Fibroblast of villous mesenchyme (primary cell): Measurements from ENCODE around the gene MBOAT1. TPM values are rescaled to one million over a fixed set of nuclear protein-coding genes. Genes with fewer than 3 reads are reported as not detected.

Source experiments
- DNase-seq: peaks from one replicate; pipeline ENCODE4 v3.0.0-alpha.2; 2010; ENCODE audit warnings: low read depth
- H3K4me3 ChIP-seq: 2 replicates; pipeline ENCODE4 v1.5.1; 2011; ENCODE audit warnings: low read depth, mild to moderate bottlenecking, low read length
- total RNA-seq: library from RNA; depleted of rRNA; stranded (reverse); fragments of >200 nt; gene quantifications from 2 replicates; pipeline ENCODE4 v1.2.3, GENCODE V29; 2012
- TF ChIP-seq, protein P1 (sequence below): IDR thresholded peaks from 2 replicates; pipeline ENCODE4 v1.5.1; 2012; ENCODE audit warnings: low read depth, mild to moderate bottlenecking, low read length; ENCODE audit not compliant: insufficient read depth

Gene MBOAT1
- total RNA-seq, 1 donor, result 22.9 TPM

DNA sequence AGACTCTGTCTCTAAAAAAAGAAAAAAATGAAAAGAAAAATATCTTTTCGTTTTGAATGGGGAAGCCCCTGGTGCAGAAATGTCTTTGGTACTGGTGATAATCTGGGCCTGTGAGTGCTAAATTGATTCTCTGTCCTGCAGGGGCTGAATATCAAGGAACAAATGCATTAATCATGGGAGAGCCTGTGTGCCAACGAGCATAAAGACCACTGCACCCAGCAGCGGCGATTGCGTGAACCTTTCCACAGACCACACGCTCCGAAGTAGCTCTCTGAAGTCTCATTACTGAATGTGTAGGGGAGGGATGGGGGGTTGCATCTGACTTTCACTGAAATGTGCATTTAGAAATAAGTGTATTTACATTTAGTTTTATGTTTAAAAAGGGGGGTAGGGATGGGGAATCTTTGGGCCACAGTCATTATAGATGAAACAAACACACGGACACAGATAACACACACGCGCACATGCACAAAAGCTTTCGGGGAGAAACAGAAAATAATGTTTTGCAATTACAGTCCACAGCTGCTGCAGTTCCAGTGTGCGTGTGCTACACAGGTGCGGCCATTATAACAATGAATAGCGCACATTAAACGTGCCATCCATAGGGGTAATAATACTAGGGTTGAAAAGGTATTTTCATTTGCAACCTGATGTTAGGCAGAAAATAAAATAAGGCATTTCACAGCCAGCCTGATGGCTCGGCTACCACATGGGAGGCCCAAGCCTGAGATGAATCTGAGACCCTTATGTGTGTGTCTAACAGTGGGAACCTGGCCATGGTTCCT, 154.0 kb downstream of the MBOAT1 start:
- TF ChIP-seq, protein P1, sequence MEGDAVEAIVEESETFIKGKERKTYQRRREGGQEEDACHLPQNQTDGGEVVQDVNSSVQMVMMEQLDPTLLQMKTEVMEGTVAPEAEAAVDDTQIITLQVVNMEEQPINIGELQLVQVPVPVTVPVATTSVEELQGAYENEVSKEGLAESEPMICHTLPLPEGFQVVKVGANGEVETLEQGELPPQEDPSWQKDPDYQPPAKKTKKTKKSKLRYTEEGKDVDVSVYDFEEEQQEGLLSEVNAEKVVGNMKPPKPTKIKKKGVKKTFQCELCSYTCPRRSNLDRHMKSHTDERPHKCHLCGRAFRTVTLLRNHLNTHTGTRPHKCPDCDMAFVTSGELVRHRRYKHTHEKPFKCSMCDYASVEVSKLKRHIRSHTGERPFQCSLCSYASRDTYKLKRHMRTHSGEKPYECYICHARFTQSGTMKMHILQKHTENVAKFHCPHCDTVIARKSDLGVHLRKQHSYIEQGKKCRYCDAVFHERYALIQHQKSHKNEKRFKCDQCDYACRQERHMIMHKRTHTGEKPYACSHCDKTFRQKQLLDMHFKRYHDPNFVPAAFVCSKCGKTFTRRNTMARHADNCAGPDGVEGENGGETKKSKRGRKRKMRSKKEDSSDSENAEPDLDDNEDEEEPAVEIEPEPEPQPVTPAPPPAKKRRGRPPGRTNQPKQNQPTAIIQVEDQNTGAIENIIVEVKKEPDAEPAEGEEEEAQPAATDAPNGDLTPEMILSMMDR, result no peak
- DNase-seq, result no peak
- no peak overlapping the region for H3K4me3 ChIP-seq

DNA sequence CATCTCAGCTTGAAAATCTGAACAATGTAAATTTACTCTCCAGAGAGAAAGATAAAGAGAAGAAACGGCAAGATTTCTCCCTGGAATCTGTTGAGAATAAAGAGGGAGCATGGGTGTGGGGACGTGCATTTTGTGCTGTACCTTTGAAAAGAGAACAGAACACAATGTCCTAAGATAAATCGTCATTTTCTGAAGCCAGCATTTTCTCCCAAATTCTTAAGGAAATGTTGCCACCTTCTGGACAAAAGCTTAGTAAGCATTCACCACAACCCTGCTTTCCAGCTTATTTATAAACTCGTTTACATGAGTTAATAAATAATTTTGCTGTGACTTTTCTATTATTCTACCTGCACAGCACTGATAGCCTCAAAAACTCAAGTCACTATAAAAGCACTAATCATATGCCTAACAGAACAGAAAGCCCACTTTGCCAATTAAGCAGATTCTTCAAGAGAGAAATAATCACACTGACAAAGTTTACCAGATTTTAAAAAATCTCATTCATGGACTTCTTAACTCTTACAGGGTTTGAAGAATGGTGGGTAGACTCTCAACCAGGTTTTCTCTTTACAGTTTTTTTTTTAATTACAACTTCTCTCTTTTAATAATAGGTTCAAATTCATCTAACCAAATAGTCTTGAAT, 155.8 kb downstream of the MBOAT1 start:
- TF ChIP-seq, protein P1, result peak; percentile 54
- DNase-seq, result peak; percentile 66
- H3K4me3 ChIP-seq, result no peak overlapping the region

DNA sequence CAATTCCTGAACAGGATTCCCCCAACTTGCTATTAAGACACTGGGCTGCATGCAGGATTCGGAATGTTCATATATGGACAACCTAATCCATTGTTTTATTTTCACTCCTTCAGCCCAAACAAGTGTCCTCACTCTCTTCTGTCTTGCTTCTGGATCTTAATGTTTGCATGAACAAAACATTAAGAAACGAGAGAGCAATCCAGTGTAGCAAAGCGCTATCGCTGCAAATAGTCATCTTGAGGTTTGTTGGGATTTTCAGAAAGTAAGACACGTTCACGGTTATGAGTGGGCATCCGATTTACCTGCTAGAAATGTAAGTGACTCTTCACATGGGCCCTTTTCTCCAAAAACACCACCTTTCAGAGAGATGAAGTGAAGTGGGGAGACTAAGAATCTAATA, 156.4 kb downstream of the MBOAT1 start:
- no peak for DNase-seq
- TF ChIP-seq, protein P1, result no peak
- H3K4me3 ChIP-seq, result no peak overlapping the region

Other genes with a start within 250 kb of the MBOAT1 start
- 8.7 and 13.0 TPM in 2 replicates for gene E2F3, start 189.4 kb upstream of the MBOAT1 start, total RNA-seq